HG03558 (cell line): ENCODE measurements around the gene PRDM8.
A peak's percentile ranks its signal among the peaks of the same experiment; 100 is the strongest.
"Not testable (repeated sequence)": the region's sequence is repeated elsewhere in the genome, so short reads cannot be mapped to it uniquely, and the experiment has no call there.

Experiments
- ATAC-seq: cut with Tn5 transposase; IDR thresholded peaks from one replicate; pipeline ENCODE4 v1.9.1; 2021; ENCODE audit warnings: moderate number of reproducible peaks; ENCODE audit not compliant: unreplicated experiment; ENCODE audit errors: extremely low read depth

The PRDM8 gene

GRCh38 chr4:80196922-80197573 is at the start of gene PRDM8:
PRDM8 (plus strand) TSS chr4:80197503; CDS start chr4:80200081, 2,578 bp downstream.
- no peak for ATAC-seq

DNA sequence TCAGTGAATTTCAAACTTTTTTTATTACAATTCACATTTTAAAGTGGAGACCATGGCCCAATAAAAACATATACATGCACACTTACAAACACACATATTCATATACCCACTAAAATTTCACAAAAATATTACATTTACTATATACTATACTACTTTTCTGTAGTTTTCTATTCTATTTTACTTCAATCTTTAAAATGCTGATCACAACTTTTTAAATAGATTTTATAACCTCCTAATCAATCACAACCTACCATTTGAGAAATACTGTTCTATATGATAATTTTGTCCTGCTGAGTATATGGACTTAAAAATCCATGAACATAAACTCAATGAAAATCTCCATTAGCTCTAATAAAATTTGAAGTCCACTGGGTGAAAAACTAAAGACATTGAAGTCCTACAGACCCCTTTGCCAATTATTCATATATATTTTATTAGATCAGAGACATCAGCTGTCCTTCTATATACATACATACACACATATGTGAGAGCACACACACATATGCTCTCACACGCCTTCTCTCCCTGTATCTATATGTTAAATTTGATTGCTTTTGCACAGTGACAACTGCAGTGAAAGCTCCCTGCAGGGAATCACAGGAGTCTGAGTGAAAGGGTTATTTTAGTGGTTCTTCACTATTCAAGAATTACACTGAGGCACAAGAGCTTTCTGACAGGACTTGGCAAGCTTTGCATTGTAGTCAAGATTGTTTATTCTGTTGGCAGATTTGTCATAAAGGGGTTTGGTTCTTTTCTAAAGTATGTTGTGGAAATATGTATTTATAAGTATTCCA is 46.7 kb upstream of the PRDM8 start:
- no peak for ATAC-seq

GRCh38 chr4:80151981-80152380 is 45.3 kb upstream of the PRDM8 start:
- ATAC-seq = no peak

GRCh38 chr4:80153874-80154544 is 43.3 kb upstream of the PRDM8 start:
- ATAC-seq = no peak

- ATAC-seq = no peak
These were observed 42.8 kb upstream of the PRDM8 start for GRCh38 chr4:80154545-80154933.

GRCh38 chr4:80155316-80155982 is 41.9 kb upstream of the PRDM8 start:
- ATAC-seq = no peak

GRCh38 chr4:80156410-80156809 is 40.9 kb upstream of the PRDM8 start:
- ATAC-seq = no peak

DNA sequence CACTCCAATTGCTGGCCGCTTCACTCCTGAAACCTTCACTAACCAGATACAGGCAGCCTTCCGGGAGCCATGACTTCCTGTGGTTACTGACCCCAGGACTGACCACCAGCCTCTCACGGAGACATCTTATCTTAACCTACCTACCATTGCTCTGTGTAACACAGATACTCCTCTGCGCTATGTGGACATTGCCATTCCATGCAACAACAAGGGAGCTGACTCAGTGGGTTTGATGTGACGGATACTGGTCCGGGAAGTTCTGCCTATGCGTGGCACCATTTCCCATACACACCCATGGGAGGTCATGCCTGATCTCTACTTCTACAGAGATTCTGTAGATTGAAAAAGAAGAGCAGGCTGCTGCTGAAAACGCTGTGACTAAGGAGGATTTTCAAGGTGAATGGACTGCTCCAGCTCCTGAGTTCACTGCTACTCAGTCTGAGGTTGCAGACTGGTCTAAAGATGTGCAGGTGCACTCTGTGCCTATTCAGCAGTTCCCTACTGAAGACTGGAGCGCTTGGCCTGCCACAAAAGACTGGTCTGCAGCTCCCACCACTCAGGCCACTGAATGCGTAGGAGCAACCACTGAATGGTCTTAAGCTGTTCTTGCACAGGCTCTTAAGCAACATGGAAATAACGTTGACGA is 35.8 kb upstream of the PRDM8 start:
- no peak for ATAC-seq

DNA sequence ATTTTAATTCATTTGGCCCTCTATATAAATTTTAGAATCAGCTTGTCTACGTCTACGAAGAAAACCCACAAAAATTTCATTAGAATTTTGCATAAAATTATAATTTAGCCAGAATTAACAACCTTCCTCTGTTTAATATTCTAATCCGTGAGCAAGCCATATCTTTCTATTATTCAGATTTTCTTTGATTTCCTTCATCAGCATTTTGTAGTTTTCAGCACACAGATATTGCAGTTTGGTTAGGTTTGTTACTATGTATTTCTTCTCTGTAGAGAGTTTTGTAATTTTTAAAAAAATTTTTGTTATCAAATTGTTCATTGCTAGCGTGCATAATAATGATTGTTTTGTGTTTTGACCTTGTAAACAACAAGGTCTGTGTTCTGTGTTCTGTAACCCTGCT is 34.9 kb upstream of the PRDM8 start:
- ATAC-seq = no peak

GRCh38 chr4:80165855-80166254 is 31.4 kb upstream of the PRDM8 start:
- ATAC-seq = no peak

GRCh38 chr4:80171251-80171650 is 26.1 kb upstream of the PRDM8 start:
- ATAC-seq = no peak

DNA sequence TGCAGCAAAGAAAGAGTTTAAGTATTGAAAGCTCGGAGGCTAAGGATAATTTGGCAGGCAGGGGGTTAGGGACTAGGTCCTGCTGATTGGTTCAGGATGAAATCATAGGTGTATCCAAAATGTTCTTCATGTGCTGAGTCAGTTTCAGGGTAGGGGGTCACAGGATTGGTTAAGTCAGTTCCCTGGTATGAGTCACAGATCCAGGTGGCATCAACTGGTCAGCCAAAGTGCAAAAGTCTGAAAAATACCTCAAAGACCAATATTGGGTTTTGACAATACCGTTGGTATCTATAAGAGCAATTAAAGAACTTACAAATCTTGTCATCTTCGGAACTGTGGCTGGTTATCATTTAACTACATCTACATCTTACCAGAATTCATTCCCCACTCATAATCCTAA is 25.6 kb upstream of the PRDM8 start:
- ATAC-seq = no peak

- ATAC-seq = no peak
These were observed 25.1 kb upstream of the PRDM8 start for GRCh38 chr4:80172203-80172602.

DNA sequence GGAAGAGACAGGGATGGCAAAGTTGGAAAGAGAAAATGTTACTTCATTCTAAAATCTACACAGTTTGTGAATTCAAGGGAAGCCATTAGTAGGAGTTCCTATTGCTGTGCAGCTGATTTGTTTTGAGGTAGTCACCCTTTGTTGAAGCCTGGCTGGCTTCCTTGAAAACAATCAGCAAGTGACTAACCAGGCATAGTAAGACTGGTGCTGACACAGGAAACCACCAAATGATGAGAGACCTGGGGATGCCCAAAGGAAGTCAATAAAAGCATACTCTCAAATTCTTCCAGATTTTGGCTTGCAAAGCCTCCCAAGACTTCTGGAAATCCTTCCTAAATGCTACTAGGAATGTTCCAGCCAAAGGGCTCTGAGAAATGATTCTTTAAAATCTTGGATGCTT is 23.9 kb upstream of the PRDM8 start:
- ATAC-seq = peak; percentile 91

GRCh38 chr4:80173841-80174240 is 23.5 kb upstream of the PRDM8 start:
- ATAC-seq = no peak

DNA sequence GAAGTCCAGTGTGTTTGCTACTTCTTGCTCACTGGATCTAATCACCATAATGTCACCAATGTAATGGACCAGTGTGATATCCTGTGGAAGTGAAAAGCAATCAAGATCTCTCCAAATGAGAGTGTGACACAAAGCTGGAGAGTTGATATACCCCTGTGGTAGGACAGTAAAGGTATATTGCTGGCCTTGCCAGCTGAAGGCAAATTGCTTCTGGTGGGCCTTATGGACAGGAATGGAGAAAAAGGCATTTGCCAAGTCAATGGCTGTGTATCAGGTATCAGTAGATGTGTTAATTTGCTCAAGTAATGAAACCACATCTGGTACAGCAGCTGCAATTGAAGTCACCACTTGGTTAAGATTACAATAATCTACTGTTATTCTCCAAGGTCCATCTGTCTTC is 19.5 kb upstream of the PRDM8 start:
- ATAC-seq = not testable (repeated sequence)

GRCh38 chr4:80178964-80179363 is 18.3 kb upstream of the PRDM8 start:
- no peak for ATAC-seq

DNA sequence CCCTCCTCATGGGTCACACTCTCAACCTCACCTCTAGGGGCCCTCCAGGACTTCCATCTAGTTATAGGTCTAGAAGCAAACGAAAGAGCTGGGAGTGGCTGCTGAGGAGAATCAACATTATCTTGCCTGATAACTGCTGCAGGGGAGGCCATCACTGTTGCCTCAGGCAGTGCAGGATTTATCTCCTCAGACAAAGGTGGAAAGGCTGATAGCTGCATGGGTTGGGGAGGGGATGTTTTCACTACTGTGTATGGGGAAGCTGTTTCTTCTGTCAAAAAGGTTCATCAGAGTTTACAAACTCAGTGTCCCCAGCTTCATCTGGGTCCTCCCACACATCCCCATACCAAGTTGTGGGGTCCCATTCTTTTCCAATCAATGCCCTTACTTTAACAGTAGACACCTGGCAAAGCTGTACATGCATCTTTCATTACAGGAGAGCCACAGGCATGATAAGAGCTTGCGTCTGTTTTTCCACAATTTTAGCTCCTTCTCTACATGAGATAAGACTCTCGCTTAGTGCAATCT is 17.6 kb upstream of the PRDM8 start:
- no peak for ATAC-seq

DNA sequence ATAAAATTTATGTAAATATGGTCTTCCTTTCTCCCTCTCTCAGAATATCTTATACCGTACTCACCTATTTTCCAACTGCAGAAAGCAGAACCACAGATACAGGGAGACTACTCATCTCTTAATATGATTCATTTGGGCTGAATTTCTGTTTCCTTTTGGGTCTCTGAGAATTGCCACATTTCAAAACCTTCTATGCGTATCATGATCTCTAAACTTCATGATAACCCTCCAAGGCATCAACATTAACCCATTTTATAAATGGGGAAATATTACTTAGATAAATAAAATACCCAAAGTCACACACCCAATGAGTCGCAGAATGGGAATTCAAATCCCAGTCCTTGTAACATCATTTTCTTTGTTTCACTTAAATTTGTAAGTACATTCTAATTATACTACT is 16.6 kb upstream of the PRDM8 start:
- ATAC-seq = no peak

GRCh38 chr4:80182237-80182866 is 15.0 kb upstream of the PRDM8 start:
- ATAC-seq = no peak
